ENCODE data around the gene SCAMP4.
A peak's percentile ranks its signal among the peaks of the same experiment; 100 is the strongest.
"Not testable (repeated sequence)": the region's sequence is repeated elsewhere in the genome, so short reads cannot be mapped to it uniquely, and the experiment has no call there.

SCAMP4 gene

DNA sequence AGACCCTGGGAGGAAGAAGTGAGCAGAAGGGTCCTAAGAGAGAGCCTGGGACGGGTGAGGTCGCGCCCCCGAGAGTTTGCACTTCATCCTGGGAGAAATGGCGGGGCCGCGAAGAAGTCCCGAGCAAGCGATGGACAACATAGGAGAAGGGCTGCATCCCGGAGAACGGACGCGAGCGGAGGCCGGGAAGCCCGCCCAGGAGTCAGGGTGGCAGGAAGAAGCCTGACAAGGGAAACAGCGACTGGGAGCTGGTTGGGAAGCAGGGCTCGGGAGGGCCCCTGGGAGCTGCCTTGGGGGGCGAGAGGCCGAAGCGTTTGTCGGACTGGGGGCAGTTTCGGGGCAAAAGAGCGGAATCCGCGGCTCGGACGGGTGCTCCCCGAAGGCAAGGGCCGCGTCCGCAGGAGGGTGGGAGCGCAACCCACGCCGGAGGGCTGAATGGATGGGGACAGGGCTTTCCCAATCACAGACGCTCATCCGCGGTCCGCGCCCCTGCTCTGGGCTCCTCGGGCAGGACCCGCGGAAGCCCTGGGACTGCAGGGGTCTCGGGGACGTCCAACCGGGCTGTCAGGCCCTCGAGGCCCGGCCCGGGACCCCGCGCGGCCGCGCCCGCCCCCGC is 20.4 kb upstream of the SCAMP4 start:
- Histone ChIP-seq H3K36me3 (ENCODE audit: low read length) (no peaks in the 10 kb centered on the region), H3K79me2 (ENCODE audit: insufficient read depth, low read length) (peaks cover 19% of the 10 kb centered on the region), H3K9me3 (ENCODE audit: insufficient read depth, low read length) (no peaks in the 10 kb centered on the region), H3K4me2 (ENCODE audit: low read depth, low read length, poor library complexity, severe bottlenecking) (peak overlapping the region; percentile 95), H3K27me3 (ENCODE audit: low read length) (no peaks in the 10 kb centered on the region), H3K9ac (ENCODE audit: low read length) (peak overlapping the region; percentile 86), H4K20me1 (ENCODE audit: low read depth, low read length) (peaks cover 7% of the 10 kb centered on the region; the same call in 1 of the 2 replicates), H3K27ac (ENCODE audit: low read depth, low read length) (no peak overlapping the region), H3K4me3 (ENCODE audit: insufficient read depth, low read length, poor library complexity, severe bottlenecking) (peak overlapping the region; percentile 87), H3F3A (ENCODE audit: insufficient read depth) (peaks cover 6% of the 10 kb centered on the region; the same call in 1 of the 2 replicates), H2AFZ (ENCODE audit: low read depth, low read length, severe bottlenecking) (no peak overlapping the region), H3K9me2 (replicated peaks; ENCODE audit: insufficient read depth, low read length) (no peaks in the 10 kb centered on the region)
- no peak for TF ChIP-seq EZH2phosphoT487 (conservative IDR thresholded peaks at IDR 0.05; ENCODE audit: low read length)
- TF ChIP-seq, protein P1, sequence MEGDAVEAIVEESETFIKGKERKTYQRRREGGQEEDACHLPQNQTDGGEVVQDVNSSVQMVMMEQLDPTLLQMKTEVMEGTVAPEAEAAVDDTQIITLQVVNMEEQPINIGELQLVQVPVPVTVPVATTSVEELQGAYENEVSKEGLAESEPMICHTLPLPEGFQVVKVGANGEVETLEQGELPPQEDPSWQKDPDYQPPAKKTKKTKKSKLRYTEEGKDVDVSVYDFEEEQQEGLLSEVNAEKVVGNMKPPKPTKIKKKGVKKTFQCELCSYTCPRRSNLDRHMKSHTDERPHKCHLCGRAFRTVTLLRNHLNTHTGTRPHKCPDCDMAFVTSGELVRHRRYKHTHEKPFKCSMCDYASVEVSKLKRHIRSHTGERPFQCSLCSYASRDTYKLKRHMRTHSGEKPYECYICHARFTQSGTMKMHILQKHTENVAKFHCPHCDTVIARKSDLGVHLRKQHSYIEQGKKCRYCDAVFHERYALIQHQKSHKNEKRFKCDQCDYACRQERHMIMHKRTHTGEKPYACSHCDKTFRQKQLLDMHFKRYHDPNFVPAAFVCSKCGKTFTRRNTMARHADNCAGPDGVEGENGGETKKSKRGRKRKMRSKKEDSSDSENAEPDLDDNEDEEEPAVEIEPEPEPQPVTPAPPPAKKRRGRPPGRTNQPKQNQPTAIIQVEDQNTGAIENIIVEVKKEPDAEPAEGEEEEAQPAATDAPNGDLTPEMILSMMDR (IDR thresholded peaks at IDR 0.05; ENCODE audit: insufficient read depth, low read length, poor library complexity, severe bottlenecking) = no peak

DNA sequence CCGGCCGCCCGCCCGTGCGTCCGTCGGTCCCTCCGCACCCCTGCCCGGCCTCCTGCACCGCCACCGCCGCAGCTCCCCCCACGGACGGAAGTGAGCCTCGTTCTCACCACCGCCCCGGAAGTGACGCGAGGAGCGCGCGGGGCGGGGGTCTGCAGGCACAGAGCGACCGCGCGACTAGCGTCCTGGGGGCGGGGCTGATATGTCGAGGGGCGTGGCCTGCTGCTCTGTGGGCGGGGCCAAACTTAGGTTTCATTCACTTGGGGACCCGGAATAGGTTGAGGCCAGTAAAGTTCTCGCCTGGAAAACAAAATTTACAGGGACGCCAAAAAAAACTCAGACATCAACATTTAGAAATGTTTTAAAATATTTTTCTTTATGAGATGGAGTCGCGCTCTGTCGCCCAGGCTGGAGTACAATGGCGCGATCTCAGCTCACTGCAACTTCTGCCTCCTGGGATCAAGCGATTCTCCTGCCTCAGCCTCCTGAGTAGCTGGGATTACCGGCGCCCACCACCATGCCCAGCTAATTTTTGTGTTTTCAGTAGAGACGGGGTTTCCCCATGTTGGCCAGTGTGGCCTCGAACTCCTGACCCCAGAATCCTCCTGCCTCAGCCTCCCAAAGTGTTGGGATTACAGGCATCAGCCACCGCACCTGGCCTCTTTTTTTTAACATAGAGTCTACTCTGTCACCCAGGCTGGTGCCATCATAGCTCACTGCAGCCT is 19.6 kb upstream of the SCAMP4 start, which contains the start of gene ABHD17A:
Gene ABHD17A (minus strand): TSS at position 99 of the 722 bp plus-strand sequence. CDS start 3,930 bp downstream, outside the sequence.
- H3F3A ChIP-seq (ENCODE audit: insufficient read depth); H3K36me3 ChIP-seq (ENCODE audit: low read length); H3K9me2 ChIP-seq (replicated peaks; ENCODE audit: insufficient read depth, low read length); H3K27me3 ChIP-seq (ENCODE audit: low read length); H4K20me1 ChIP-seq (ENCODE audit: low read depth, low read length); H3K27ac ChIP-seq (ENCODE audit: low read depth, low read length); H2AFZ ChIP-seq (ENCODE audit: low read depth, low read length, severe bottlenecking); H3K9me3 ChIP-seq (ENCODE audit: insufficient read depth, low read length): not testable (repeated sequence)
- Histone ChIP-seq H3K4me3 (ENCODE audit: insufficient read depth, low read length, poor library complexity, severe bottlenecking) (peak within 1 kb of the TSS; percentile 87), H3K79me2 (ENCODE audit: insufficient read depth, low read length) (peaks cover 19% of the 10 kb centered on the region), H3K4me2 (ENCODE audit: low read depth, low read length, poor library complexity, severe bottlenecking) (peak within 1 kb of the TSS; percentile 95), H3K9ac (ENCODE audit: low read length) (peak within 1 kb of the TSS; percentile 86)

DNA sequence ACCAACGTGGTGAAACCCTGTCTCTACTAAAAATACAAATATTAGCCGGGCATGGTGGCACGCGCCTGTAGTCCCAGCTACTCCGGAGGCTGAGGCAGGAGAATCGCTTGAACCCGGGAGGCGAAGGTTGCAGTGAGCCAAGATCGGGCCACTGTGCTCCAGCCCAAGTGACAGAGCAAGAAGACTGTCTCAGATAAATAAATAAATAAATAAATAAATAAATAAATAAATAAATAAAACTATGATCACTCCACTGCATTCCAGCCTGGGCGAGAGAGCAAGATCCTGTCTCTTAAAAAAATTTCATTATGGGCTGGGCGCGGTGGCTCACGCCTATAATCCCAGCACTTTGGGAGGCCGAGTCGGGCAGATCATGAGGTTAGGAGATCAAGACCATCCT is 18.8 kb upstream of the SCAMP4 start:
- not testable (repeated sequence) for H3K27ac ChIP-seq (ENCODE audit: low read depth, low read length); H4K20me1 ChIP-seq (ENCODE audit: low read depth, low read length); H3K9me2 ChIP-seq (replicated peaks; ENCODE audit: insufficient read depth, low read length); H3F3A ChIP-seq (ENCODE audit: insufficient read depth); H3K9ac ChIP-seq (ENCODE audit: low read length); H3K4me2 ChIP-seq (ENCODE audit: low read depth, low read length, poor library complexity, severe bottlenecking); H3K36me3 ChIP-seq (ENCODE audit: low read length); H3K4me3 ChIP-seq (ENCODE audit: insufficient read depth, low read length, poor library complexity, severe bottlenecking); H2AFZ ChIP-seq (ENCODE audit: low read depth, low read length, severe bottlenecking); H3K9me3 ChIP-seq (ENCODE audit: insufficient read depth, low read length); H3K27me3 ChIP-seq (ENCODE audit: low read length)
- peaks cover 19% of the 10 kb centered on the region for H3K79me2 ChIP-seq (ENCODE audit: insufficient read depth, low read length)

DNA sequence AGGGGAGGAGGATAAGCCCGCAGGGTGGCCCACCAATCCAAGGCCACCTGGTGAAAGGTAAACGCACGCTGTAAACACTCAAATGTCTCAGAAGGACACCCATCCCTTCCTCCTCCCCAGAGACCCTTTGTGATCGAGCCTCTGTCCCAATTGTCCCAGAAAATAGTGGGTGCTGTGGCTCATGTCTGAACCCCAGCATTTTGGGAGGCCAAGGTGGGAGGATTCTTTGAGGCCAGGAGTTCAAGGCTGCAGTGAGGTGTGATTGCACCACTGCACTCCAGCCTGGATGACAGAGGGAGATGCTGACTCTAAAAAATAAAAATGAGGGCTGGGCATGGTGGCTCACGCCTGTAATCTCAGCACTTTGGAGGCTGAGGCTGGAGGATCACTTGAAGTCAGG is 16.8 kb upstream of the SCAMP4 start:
- H3K79me2 ChIP-seq (ENCODE audit: insufficient read depth, low read length) = peaks cover 15% of the 10 kb centered on the region
- H3K4me3 ChIP-seq (ENCODE audit: insufficient read depth, low read length, poor library complexity, severe bottlenecking) = no peak overlapping the region
- H3K4me2 ChIP-seq (ENCODE audit: low read depth, low read length, poor library complexity, severe bottlenecking) = no peak overlapping the region
- no peaks in the 10 kb centered on the region for H3K9me3 ChIP-seq (ENCODE audit: insufficient read depth, low read length)
- H3K27me3 ChIP-seq (ENCODE audit: low read length) = no peaks in the 10 kb centered on the region
- H3K27ac ChIP-seq (ENCODE audit: low read depth, low read length) = no peak overlapping the region
- TF ChIP-seq, protein P1 (IDR thresholded peaks at IDR 0.05; ENCODE audit: insufficient read depth, low read length, poor library complexity, severe bottlenecking) = no peak
- no peak for TF ChIP-seq EZH2phosphoT487 (conservative IDR thresholded peaks at IDR 0.05; ENCODE audit: low read length)
- H3K9me2 ChIP-seq (replicated peaks; ENCODE audit: insufficient read depth, low read length) = no peaks in the 10 kb centered on the region
- H4K20me1 ChIP-seq (ENCODE audit: low read depth, low read length) = peaks cover 7% of the 10 kb centered on the region; the same call in 1 of the 2 replicates
- no peak overlapping the region for H2AFZ ChIP-seq (ENCODE audit: low read depth, low read length, severe bottlenecking)
- H3K9ac ChIP-seq (ENCODE audit: low read length) = no peak overlapping the region; the same call in 1 of the 2 replicates
- H3K36me3 ChIP-seq (ENCODE audit: low read length) = no peaks in the 10 kb centered on the region
- peaks cover 6% of the 10 kb centered on the region; the same call in 1 of the 2 replicates for H3F3A ChIP-seq (ENCODE audit: insufficient read depth)

Data from SU-DHL-6 (cell line).